GM12874 (cell line): Measurements from ENCODE around the gene TTBK1.

ENCODE experiments used
- TF ChIP-seq, protein P1 (sequence below): IDR thresholded peaks from 2 replicates; pipeline ENCODE4 v1.5.1; 2011; ENCODE audit warnings: low read depth, mild to moderate bottlenecking, control low read depth, low read length, moderate library complexity; ENCODE audit not compliant: insufficient read depth

TTBK1 gene

DNA sequence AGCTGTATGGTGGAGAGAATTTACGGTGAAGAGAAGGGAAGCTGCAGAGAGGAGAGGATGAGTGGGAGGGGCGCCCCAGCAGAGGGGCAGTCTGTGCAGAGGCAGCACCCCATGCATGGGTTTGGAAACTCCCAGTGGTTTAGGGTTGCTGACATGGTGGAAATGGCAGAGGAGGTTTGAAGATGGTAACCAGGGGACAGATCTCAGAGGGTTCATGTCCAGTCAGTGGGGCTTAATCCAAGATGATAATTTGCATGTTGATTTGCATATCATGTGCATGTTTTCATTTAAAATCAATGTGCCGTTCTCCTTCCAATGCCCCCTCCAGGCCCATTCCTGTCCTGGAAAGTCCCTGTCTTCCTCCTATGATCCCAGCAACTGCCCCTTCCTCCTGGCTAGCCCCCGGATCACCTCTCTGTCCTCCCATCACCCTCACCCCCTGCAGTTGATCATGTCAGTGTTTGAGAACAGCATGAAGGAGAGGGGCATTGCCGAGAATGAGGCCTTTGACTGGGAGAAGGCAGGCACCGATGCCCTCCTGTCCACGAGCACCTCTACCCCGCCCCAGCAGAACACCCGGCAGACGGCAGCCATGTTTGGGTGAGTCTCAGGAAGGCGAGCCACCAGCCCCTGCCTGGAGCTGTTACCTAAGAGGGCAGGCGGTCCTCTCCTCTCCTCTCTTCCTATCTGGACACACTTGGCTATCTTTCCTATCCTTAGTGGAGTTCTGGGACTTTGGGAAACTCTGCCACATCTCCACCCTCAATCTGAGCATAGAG, 14.3 kb downstream of the TTBK1 start:
- TF ChIP-seq, protein P1, sequence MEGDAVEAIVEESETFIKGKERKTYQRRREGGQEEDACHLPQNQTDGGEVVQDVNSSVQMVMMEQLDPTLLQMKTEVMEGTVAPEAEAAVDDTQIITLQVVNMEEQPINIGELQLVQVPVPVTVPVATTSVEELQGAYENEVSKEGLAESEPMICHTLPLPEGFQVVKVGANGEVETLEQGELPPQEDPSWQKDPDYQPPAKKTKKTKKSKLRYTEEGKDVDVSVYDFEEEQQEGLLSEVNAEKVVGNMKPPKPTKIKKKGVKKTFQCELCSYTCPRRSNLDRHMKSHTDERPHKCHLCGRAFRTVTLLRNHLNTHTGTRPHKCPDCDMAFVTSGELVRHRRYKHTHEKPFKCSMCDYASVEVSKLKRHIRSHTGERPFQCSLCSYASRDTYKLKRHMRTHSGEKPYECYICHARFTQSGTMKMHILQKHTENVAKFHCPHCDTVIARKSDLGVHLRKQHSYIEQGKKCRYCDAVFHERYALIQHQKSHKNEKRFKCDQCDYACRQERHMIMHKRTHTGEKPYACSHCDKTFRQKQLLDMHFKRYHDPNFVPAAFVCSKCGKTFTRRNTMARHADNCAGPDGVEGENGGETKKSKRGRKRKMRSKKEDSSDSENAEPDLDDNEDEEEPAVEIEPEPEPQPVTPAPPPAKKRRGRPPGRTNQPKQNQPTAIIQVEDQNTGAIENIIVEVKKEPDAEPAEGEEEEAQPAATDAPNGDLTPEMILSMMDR = no peak

DNA sequence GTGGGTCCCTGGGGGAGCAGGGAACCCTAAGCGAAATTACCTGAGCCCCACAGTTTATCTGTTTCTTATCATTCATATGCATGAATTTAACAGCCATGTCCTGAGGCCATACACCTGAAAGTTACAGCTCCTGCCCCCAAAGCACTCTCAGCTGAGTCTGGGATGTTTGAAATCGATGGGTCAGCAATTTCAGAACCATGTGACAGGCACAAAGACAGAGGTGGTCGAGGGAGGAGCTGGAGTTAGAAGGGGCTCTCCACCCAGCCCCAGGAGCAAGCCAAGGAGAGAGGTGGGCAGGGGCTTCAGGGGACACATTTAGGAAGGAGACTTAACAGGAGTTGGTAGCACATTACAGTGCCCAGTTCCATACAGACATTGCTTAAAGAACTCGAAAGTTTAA, 14.9 kb downstream of the TTBK1 start:
- TF ChIP-seq, protein P1 = no peak

DNA sequence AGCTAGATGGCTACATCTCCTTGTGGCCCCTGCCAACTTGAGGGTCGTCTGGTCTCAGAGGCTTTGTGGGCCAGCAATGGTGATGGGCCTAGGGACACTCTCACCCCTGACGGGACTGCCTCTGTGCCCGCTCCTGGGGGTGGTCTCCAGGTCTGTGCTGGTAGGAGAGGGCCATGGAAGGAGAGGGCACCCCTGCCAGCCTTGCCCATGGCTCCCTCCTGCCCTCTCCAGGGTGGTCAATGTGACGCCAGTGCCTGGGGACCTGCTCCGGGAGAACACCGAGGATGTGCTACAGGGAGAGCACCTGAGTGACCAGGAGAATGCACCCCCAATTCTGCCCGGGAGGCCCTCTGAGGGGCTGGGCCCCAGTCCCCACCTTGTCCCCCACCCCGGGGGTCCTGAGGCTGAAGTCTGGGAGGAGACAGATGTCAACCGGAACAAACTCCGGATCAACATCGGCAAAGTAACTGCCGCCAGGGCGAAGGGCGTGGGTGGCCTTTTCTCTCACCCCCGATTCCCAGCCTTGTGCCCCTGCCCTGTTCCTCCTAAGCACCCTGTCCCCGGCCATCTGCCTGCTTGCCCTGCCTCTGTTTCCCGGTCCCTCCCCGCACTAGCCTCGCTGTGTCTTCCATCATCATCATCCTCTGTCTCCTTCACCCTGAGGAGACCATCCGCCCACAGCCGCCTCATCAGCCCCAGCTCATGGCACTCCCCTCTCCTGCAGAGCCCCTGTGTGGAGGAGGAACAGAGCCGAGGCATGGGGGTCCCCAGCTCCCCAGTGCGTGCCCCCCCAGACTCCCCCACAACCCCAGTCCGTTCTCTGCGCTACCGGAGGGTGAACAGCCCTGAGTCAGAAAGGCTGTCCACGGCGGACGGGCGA, 15.8 kb downstream of the TTBK1 start:
- TF ChIP-seq, protein P1 = no peak

DNA sequence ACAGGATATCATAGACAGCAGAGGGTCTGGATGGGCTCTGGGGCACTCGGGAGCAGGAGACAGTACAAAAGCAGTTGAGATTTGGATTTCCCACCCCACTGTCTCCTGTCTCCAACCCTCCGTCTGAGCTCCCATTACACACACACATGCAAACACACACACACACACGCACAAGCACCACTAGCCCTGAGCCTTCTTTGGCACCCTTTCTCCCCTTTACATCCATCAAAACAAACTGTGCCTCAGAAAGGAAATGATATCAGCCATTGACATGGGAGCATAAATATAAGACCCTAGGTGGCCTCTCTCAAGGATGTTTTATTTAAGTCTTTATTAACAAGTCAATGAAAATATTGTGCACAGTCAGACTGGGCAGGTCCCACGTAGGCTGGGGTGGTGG, 17.5 kb downstream of the TTBK1 start:
- TF ChIP-seq, protein P1 = no peak

DNA sequence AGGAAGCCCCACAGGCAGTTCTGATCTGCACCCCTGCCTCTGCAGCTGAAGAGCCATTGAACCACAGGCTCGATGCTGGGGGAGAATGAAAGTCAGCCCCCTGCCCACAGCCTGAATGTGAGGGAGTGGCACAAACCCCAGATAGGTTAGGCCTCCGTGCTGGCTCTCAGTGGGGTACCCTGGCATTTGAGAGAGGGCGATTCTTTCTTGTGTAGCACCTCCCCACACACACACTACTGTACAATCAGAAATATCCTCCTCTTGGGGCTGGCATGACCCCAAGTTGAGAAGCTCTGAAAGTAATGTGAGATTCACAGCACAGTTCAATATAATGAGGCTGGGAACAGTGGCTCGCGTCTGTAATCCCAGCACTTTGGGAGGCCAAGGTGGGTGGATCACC, 17.9 kb downstream of the TTBK1 start:
- TF ChIP-seq, protein P1 = no peak

DNA sequence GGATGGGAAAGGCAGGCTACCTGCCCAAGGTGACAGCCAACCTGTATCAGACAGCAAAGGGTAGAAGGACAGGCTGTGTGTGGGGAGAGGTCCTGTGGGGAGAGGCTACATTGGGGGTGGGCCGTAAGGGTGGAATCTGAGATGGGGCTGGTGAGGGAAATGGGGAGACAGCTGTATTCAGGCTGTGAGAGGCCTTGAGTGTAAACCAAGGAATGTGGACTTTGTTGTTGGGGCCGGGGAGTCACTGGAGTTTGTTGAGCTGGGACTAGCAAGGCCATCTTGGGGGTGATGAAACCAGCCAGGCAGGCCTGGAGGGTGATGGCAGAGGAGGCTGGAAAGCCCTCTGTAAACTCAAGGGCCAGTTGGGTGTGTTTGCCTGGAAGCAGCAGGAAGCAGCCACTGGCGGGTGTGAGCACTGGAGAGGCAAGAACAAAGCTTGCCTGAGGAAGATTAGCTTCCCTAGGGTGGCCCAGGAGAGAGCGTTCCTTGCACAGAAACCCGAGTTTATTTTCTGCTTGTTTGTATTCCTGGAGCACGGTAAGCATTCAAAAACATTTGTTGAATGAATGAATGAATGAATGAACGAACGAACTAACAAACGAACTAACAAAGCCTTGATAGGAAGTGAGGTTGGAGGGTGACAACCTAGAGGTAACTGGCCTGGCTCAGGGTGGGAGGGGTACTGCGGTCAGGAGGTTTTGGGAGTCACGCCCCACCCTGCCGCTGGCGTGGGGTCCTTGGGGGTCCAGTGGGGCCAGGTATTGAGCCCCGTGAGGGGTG, 18.9 kb downstream of the TTBK1 start:
- TF ChIP-seq, protein P1 = no peak
